Neural progenitor cell (in vitro differentiated cells): ENCODE results near the gene LIF. TPM values are rescaled to one million over a fixed set of nuclear protein-coding genes. Genes with fewer than 3 reads are reported as not detected.
"Not testable (repeated sequence)": the region's sequence is repeated elsewhere in the genome, so short reads cannot be mapped to it uniquely, and the experiment has no call there.

Experiments used
- DNase-seq: peaks from one replicate; pipeline ENCODE4 v3.0.0-alpha.2; 2016; ENCODE audit warnings: low spot score
- H2AFZ ChIP-seq: fragments of 200-600 bp; sonication (generic); replicated peaks from 2 replicates; pipeline ENCODE4 v1.6.1; 2016; ENCODE audit warnings: antibody characterized with exemption
- H3F3A ChIP-seq: fragments of 200-600 bp; sonication (generic); 2 replicates; pipeline ENCODE4 v1.6.1; 2016; ENCODE audit warnings: antibody characterized with exemption, low read depth
- H3K27ac ChIP-seq: fragments of 200-600 bp; sonication (generic); 2 replicates; pipeline ENCODE4 v1.5.1; 2016; ENCODE audit warnings: mild to moderate bottlenecking
- H3K27me3 ChIP-seq: fragments of 200-600 bp; sonication (generic); 2 replicates; pipeline ENCODE4 v1.6.1; 2016; ENCODE audit warnings: mild to moderate bottlenecking, moderate library complexity
- H3K36me3 ChIP-seq: fragments of 200-600 bp; sonication (generic); 2 replicates; pipeline ENCODE4 v1.5.1; 2016
- H3K4me1 ChIP-seq: fragments of 200-600 bp; sonication (generic); 2 replicates; pipeline ENCODE4 v1.6.1; 2016; ENCODE audit warnings: mixed run types
- H3K4me2 ChIP-seq: fragments of 200-600 bp; sonication (generic); 2 replicates; pipeline ENCODE4 v1.6.1; 2016
- H3K4me3 ChIP-seq: fragments of 200-600 bp; sonication (generic); 2 replicates; pipeline ENCODE4 v1.5.1; 2016
- H3K79me2 ChIP-seq: fragments of 200-600 bp; sonication (generic); 2 replicates; pipeline ENCODE4 v1.6.1; 2016; ENCODE audit warnings: low read depth
- H3K9ac ChIP-seq: fragments of 200-600 bp; sonication (generic); 2 replicates; pipeline ENCODE4 v1.6.1; 2016
- H3K9me3 ChIP-seq: fragments of 200-600 bp; sonication (generic); 2 replicates; pipeline ENCODE4 v1.5.1; 2016; ENCODE audit warnings: low read depth
- H4K20me1 ChIP-seq: fragments of 200-600 bp; sonication (generic); 2 replicates; pipeline ENCODE4 v1.6.1; 2016; ENCODE audit warnings: low read depth
- H3K27ac Mint-ChIP-seq: 3 replicates; pipeline ENCODE4 v1.8.0; 2021; ENCODE audit warnings: mixed read lengths
- H3K27me3 Mint-ChIP-seq: 2 replicates; pipeline ENCODE4 v1.8.0; 2022; ENCODE audit warnings: low read depth, mild to moderate bottlenecking, inconsistent platforms, moderate library complexity, mixed read lengths; ENCODE audit not compliant: insufficient read depth
- H3K36me3 Mint-ChIP-seq: 3 replicates; pipeline ENCODE4 v1.8.0; 2021; ENCODE audit warnings: mixed read lengths
- H3K4me1 Mint-ChIP-seq: 3 replicates; pipeline ENCODE4 v1.8.0; 2021; ENCODE audit warnings: mixed read lengths
- H3K4me3 Mint-ChIP-seq: 3 replicates; pipeline ENCODE4 v1.8.0; 2021; ENCODE audit warnings: mild to moderate bottlenecking, moderate library complexity, mixed read lengths
- H3K9me3 Mint-ChIP-seq: 3 replicates; pipeline ENCODE4 v1.8.0; 2020; ENCODE audit warnings: mixed read lengths
- CTCF ChIP-seq: fragments of 200-600 bp; sonication (generic); IDR thresholded peaks from 2 replicates; pipeline ENCODE4 v1.5.1; 2017; ENCODE audit warnings: antibody characterized with exemption, mild to moderate bottlenecking
- EZH2 ChIP-seq: fragments of 200-600 bp; sonication (generic); IDR thresholded peaks from 2 replicates; pipeline ENCODE4 v1.6.1; 2017; ENCODE audit warnings: antibody characterized with exemption, mild to moderate bottlenecking, moderate library complexity
- EZH2phosphoT487 ChIP-seq: fragments of 200-600 bp; sonication (generic); IDR thresholded peaks from 2 replicates; pipeline ENCODE4 v1.6.1; 2017; ENCODE audit warnings: antibody characterized with exemption
- total RNA-seq: library from RNA; depleted of rRNA; stranded (reverse); fragments of >200 nt; gene quantifications from 2 replicates; pipeline ENCODE4 v1.2.3, GENCODE V29; 2015; ENCODE audit warnings: low replicate concordance

LIF gene
- total RNA-seq, 1 donor from 2014 or later = 0.21 TPM

GRCh38 chr22:30204742-30205111 is 41.8 kb downstream of the LIF start:
- Histone ChIP-seq H3K79me2 (no peaks in the 10 kb centered on the region), H3K27ac (no peak overlapping the region), H3K4me2 (no peak overlapping the region), H3F3A (no peaks in the 10 kb centered on the region), H3K36me3 (no peaks in the 10 kb centered on the region), H3K27me3 (no peaks in the 10 kb centered on the region), H3K9me3 (no peaks in the 10 kb centered on the region), H4K20me1 (no peaks in the 10 kb centered on the region), H3K4me1 (peaks cover 13% of the 10 kb centered on the region), H3K9ac (no peak overlapping the region), H2AFZ (no peak overlapping the region), H3K4me3 (no peak overlapping the region)
- no peaks in the 10 kb centered on the region for H3K36me3 Mint-ChIP-seq
- H3K9me3 Mint-ChIP-seq = peaks cover 5% of the 10 kb centered on the region
- H3K4me1 Mint-ChIP-seq = peaks cover 27% of the 10 kb centered on the region
- no peak overlapping the region for H3K27ac Mint-ChIP-seq
- no peak for DNase-seq
- no peak for TF ChIP-seq CTCF
- no peak for TF ChIP-seq EZH2
- TF ChIP-seq EZH2phosphoT487 = no peak
- H3K4me3 Mint-ChIP-seq = no peak overlapping the region
- peaks cover 15% of the 10 kb centered on the region for H3K27me3 Mint-ChIP-seq

GRCh38 chr22:30204015-30204741 is 42.4 kb downstream of the LIF start:
- Histone ChIP-seq H3K9ac (no peak overlapping the region), H3K4me1 (peaks cover 13% of the 10 kb centered on the region), H3K36me3 (no peaks in the 10 kb centered on the region), H3K4me2 (no peak overlapping the region), H3K4me3 (no peak overlapping the region), H2AFZ (no peak overlapping the region), H3F3A (no peaks in the 10 kb centered on the region), H3K9me3 (no peaks in the 10 kb centered on the region), H4K20me1 (no peaks in the 10 kb centered on the region), H3K27ac (no peak overlapping the region), H3K27me3 (no peaks in the 10 kb centered on the region), H3K79me2 (no peaks in the 10 kb centered on the region)
- Mint-ChIP-seq H3K27me3 (peaks cover 15% of the 10 kb centered on the region), H3K9me3 (peaks cover 5% of the 10 kb centered on the region), H3K4me3 (no peak overlapping the region), H3K4me1 (peaks cover 24% of the 10 kb centered on the region), H3K36me3 (no peaks in the 10 kb centered on the region), H3K27ac (no peak overlapping the region)
- TF ChIP-seq EZH2phosphoT487 = no peak
- TF ChIP-seq EZH2 = no peak
- DNase-seq = no peak

- no peak overlapping the region for H3K9ac ChIP-seq
- H3K36me3 ChIP-seq = no peaks in the 10 kb centered on the region
- H3K4me3 ChIP-seq = no peak overlapping the region
- H4K20me1 ChIP-seq = no peaks in the 10 kb centered on the region
- TF ChIP-seq CTCF = no peak
- no peak for TF ChIP-seq EZH2phosphoT487
- no peak for TF ChIP-seq EZH2
- peak overlapping the region; percentile 61 for H3K27ac ChIP-seq
- peaks cover 13% of the 10 kb centered on the region for H3K4me1 ChIP-seq
- no peaks in the 10 kb centered on the region for H3K27me3 ChIP-seq
- Mint-ChIP-seq H3K4me1 (peaks cover 12% of the 10 kb centered on the region), H3K27ac (no peak overlapping the region), H3K9me3 (peaks cover 5% of the 10 kb centered on the region), H3K4me3 (no peak overlapping the region), H3K36me3 (no peaks in the 10 kb centered on the region), H3K27me3 (peaks cover 15% of the 10 kb centered on the region)
- no peaks in the 10 kb centered on the region for H3K9me3 ChIP-seq
- peak overlapping the region; percentile 80 for H2AFZ ChIP-seq
- no peaks in the 10 kb centered on the region for H3K79me2 ChIP-seq
- peak overlapping the region; percentile 47 for H3K4me2 ChIP-seq
- H3F3A ChIP-seq = no peaks in the 10 kb centered on the region
- DNase-seq = peak; percentile 45
Measured at GRCh38 chr22:30202531-30203006, 44.0 kb downstream of the LIF start.

- peaks cover 9% of the 10 kb centered on the region for H3K4me1 Mint-ChIP-seq
- peaks cover 3% of the 10 kb centered on the region for H3F3A ChIP-seq
- no peak overlapping the region for H3K4me2 ChIP-seq
- no peak for DNase-seq
- peaks cover 8% of the 10 kb centered on the region for H3K4me1 ChIP-seq
- no peak overlapping the region for H3K27ac ChIP-seq
- no peaks in the 10 kb centered on the region for H3K36me3 ChIP-seq
- TF ChIP-seq CTCF = no peak
- TF ChIP-seq EZH2 = no peak
- no peak for TF ChIP-seq EZH2phosphoT487
- no peak overlapping the region for H2AFZ ChIP-seq
- H3K36me3 Mint-ChIP-seq = no peaks in the 10 kb centered on the region
- no peak overlapping the region for H3K9ac ChIP-seq
- no peak overlapping the region for H3K4me3 Mint-ChIP-seq
- no peak overlapping the region for H3K4me3 ChIP-seq
- no peaks in the 10 kb centered on the region for H3K9me3 ChIP-seq
- H3K27ac Mint-ChIP-seq = no peak overlapping the region
- H3K27me3 ChIP-seq = no peaks in the 10 kb centered on the region
- no peaks in the 10 kb centered on the region for H3K79me2 ChIP-seq
- peaks cover 5% of the 10 kb centered on the region for H3K9me3 Mint-ChIP-seq
- peaks cover 12% of the 10 kb centered on the region for H3K27me3 Mint-ChIP-seq
- no peaks in the 10 kb centered on the region for H4K20me1 ChIP-seq
Measured at GRCh38 chr22:30201945-30202344, 44.6 kb downstream of the LIF start.

GRCh38 chr22:30200905-30201304 is 45.7 kb downstream of the LIF start:
- H3K9ac ChIP-seq, H3K9me3 ChIP-seq, H3K4me1 ChIP-seq, H3K9me3 Mint-ChIP-seq, H3K79me2 ChIP-seq, H3K27ac ChIP-seq, H3F3A ChIP-seq, H3K4me3 ChIP-seq, H3K27me3 ChIP-seq, H2AFZ ChIP-seq, DNase-seq, H4K20me1 ChIP-seq, H3K36me3 ChIP-seq, H3K27ac Mint-ChIP-seq, H3K4me2 ChIP-seq, H3K36me3 Mint-ChIP-seq, H3K4me3 Mint-ChIP-seq: not testable (repeated sequence)
- Mint-ChIP-seq H3K27me3 (peaks cover 11% of the 10 kb centered on the region), H3K4me1 (peaks cover 16% of the 10 kb centered on the region)
